WERI-Rb-1 (cell line): ENCODE data around the gene GATAD2A.

Experiments
- DNase-seq: peaks from one replicate; pipeline ENCODE4 v3.0.0-alpha.2; 2020
- H3K27ac ChIP-seq: fragments of 250-450 bp; sonication (Bioruptor Pico); 2 replicates; pipeline ENCODE4 v1.5.1; 2020; ENCODE audit warnings: mild to moderate bottlenecking, moderate library complexity
- H3K27me3 ChIP-seq: fragments of 250-450 bp; sonication (Bioruptor Pico); 2 replicates; pipeline ENCODE4 v1.5.1; 2021; ENCODE audit warnings: mild to moderate bottlenecking, low read depth, moderate library complexity; ENCODE audit not compliant: insufficient read depth, severe bottlenecking
- H3K36me3 ChIP-seq: fragments of 250-450 bp; sonication (Bioruptor Pico); 2 replicates; pipeline ENCODE4 v1.5.1; 2020; ENCODE audit warnings: mild to moderate bottlenecking, moderate library complexity
- H3K4me3 ChIP-seq: 2 replicates; pipeline ENCODE4 v1.5.1; 2011; ENCODE audit warnings: low read depth, mild to moderate bottlenecking, control low read depth, low read length
- H3K9me3 ChIP-seq: fragments of 250-450 bp; sonication (Bioruptor Pico); 2 replicates; pipeline ENCODE4 v1.5.1; 2021; ENCODE audit warnings: mild to moderate bottlenecking, moderate library complexity; ENCODE audit not compliant: severe bottlenecking
- TF ChIP-seq, protein P1 (sequence below): IDR thresholded peaks from 2 replicates; pipeline ENCODE4 v1.5.1; 2011; ENCODE audit warnings: low read depth, mild to moderate bottlenecking, control low read depth, inconsistent platforms, low read length

Gene GATAD2A

DNA sequence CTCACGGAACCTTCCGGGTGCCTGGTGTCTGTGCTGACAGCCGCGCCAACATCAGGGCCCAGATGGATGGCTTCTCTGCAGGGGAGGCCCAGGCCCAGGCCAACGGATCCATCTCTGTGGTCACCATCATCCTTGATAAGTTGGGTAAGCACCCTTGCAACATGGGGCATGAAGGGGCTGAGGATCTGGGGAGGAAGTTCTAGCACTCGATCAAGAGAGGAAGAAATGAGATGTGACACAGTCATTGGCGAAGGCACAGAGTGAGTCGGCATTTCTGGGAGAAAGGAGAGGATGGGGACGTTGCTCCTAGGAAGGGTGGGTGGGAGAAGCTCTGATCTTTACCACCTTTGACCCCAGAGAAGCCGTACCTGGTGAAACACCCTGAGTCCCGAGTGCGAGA lies 137.0 kb downstream of the GATAD2A start:
- TF ChIP-seq, protein P1, sequence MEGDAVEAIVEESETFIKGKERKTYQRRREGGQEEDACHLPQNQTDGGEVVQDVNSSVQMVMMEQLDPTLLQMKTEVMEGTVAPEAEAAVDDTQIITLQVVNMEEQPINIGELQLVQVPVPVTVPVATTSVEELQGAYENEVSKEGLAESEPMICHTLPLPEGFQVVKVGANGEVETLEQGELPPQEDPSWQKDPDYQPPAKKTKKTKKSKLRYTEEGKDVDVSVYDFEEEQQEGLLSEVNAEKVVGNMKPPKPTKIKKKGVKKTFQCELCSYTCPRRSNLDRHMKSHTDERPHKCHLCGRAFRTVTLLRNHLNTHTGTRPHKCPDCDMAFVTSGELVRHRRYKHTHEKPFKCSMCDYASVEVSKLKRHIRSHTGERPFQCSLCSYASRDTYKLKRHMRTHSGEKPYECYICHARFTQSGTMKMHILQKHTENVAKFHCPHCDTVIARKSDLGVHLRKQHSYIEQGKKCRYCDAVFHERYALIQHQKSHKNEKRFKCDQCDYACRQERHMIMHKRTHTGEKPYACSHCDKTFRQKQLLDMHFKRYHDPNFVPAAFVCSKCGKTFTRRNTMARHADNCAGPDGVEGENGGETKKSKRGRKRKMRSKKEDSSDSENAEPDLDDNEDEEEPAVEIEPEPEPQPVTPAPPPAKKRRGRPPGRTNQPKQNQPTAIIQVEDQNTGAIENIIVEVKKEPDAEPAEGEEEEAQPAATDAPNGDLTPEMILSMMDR = no peak
- no peaks in the 10 kb centered on the region for H3K9me3 ChIP-seq
- no peaks in the 10 kb centered on the region for H3K27me3 ChIP-seq
- DNase-seq = no peak
- no peaks in the 10 kb centered on the region for H3K36me3 ChIP-seq
- H3K27ac ChIP-seq = no peak overlapping the region
- H3K4me3 ChIP-seq = no peak overlapping the region

DNA sequence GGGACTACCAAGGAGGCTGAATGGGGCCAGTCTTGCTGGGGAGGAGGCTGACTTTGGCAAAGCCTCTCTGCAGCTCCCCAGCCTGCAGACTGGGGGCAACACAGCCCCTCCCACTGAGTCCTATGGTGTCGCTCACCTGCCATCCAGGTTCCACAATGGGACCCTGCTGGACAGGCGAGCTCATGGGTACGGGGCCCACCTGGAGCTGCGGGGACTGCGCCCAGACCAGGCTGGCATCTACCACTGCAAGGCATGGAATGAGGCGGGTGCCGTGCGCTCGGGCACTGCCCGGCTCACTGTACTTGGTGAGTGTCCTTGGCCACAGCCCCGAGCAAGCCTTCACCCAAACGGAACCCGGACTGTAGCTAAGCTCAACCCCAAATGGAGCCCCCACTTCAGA lies 137.6 kb downstream of the GATAD2A start:
- no peaks in the 10 kb centered on the region for H3K27me3 ChIP-seq
- H3K9me3 ChIP-seq = no peaks in the 10 kb centered on the region
- H3K27ac ChIP-seq = no peak overlapping the region
- TF ChIP-seq, protein P1 = no peak
- DNase-seq = no peak
- no peak overlapping the region for H3K4me3 ChIP-seq
- H3K36me3 ChIP-seq = no peaks in the 10 kb centered on the region

DNA sequence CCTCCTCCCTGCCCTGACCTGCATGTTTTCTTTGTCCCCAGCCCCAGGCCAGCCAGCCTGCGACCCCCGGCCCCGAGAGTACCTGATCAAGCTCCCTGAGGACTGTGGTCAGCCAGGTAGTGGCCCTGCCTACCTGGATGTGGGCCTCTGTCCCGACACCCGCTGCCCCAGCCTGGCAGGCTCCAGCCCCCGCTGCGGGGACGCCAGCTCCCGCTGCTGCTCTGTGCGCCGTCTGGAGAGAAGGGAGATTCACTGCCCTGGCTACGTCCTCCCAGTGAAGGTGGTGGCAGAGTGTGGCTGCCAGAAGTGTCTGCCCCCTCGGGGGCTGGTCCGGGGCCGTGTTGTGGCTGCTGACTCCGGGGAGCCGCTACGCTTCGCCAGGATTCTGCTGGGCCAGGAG lies 138.2 kb downstream of the GATAD2A start:
- Histone ChIP-seq H3K9me3 (no peaks in the 10 kb centered on the region), H3K27ac (no peak overlapping the region), H3K36me3 (no peaks in the 10 kb centered on the region), H3K4me3 (no peak overlapping the region), H3K27me3 (no peaks in the 10 kb centered on the region)
- DNase-seq = no peak
- TF ChIP-seq, protein P1 = no peak

DNA sequence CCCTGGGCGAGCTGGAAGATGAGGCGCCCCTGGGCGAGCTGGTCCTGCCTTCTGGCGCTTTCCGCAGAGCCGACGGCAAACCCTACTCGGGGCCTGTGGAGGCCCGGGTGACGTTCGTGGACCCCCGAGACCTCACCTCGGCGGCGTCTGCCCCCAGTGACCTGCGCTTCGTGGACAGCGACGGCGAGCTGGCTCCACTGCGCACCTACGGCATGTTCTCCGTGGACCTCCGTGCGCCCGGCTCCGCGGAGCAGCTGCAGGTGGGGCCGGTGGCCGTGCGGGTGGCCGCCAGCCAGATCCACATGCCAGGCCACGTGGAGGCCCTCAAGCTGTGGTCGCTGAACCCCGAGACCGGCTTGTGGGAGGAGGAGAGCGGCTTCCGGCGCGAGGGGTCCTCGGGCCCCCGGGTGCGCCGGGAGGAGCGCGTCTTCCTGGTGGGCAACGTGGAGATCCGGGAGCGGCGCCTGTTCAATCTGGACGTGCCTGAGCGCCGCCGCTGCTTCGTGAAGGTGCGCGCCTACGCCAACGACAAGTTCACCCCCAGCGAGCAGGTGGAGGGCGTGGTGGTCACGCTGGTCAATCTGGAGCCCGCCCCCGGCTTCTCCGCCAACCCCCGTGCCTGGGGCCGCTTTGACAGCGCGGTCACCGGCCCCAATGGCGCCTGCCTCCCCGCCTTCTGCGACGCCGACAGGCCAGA lies 138.9 kb downstream of the GATAD2A start:
- H3K4me3 ChIP-seq = no peak overlapping the region
- H3K9me3 ChIP-seq = no peaks in the 10 kb centered on the region
- no peaks in the 10 kb centered on the region for H3K36me3 ChIP-seq
- TF ChIP-seq, protein P1 = no peak
- no peaks in the 10 kb centered on the region for H3K27me3 ChIP-seq
- no peak overlapping the region for H3K27ac ChIP-seq
- DNase-seq = no peak

DNA sequence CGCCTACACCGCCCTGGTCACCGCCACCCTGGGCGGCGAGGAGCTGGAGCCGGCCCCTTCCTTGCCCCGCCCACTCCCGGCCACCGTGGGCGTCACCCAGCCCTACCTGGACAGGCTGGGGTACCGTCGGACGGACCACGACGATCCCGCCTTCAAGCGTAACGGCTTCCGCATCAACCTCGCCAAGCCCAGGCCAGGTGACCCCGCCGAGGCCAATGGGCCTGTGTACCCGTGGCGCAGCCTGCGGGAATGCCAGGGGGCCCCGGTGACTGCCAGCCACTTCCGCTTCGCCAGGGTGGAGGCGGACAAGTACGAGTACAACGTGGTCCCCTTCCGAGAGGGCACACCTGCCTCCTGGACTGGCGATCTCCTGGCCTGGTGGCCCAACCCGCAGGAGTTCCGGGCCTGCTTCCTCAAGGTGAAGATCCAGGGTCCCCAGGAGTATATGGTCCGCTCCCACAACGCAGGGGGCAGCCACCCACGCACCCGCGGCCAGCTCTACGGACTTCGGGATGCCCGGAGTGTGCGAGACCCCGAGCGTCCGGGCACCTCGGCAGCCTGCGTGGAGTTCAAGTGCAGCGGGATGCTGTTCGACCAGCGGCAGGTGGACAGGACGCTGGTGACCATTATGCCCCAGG lies 139.6 kb downstream of the GATAD2A start:
- no peaks in the 10 kb centered on the region for H3K36me3 ChIP-seq
- no peak overlapping the region for H3K27ac ChIP-seq
- no peak overlapping the region for H3K4me3 ChIP-seq
- no peaks in the 10 kb centered on the region for H3K27me3 ChIP-seq
- DNase-seq = no peak
- TF ChIP-seq, protein P1 = no peak
- H3K9me3 ChIP-seq = no peaks in the 10 kb centered on the region
